IMR-90 (cell line): Measurements from ENCODE around the gene PAX5.

Experiments
- BHLHE40 ChIP-seq: fragments of 150-350 bp; IDR thresholded peaks from 2 replicates; pipeline ENCODE4 v1.6.1; 2016; ENCODE audit warnings: mild to moderate bottlenecking, low read depth, low read length
- CHD1 ChIP-seq: IDR thresholded peaks from 2 replicates; pipeline ENCODE4 v1.6.1; 2012; ENCODE audit warnings: low read depth, low read length, improper control_type of control experiment
- MAZ ChIP-seq: IDR thresholded peaks from 2 replicates; pipeline ENCODE4 v1.6.1; 2012; ENCODE audit warnings: low read depth, mild to moderate bottlenecking, low read length, improper control_type of control experiment, moderate library complexity, borderline replicate concordance
- POLR2A ChIP-seq: IDR thresholded peaks from 2 replicates; pipeline ENCODE4 v1.6.1; 2012; ENCODE audit warnings: mild to moderate bottlenecking, low read depth, low read length
- RAD21 ChIP-seq: IDR thresholded peaks from 2 replicates; pipeline ENCODE4 v1.6.1; 2012; ENCODE audit warnings: low read length, improper control_type of control experiment
- RFX5 ChIP-seq: IDR thresholded peaks from 2 replicates; pipeline ENCODE4 v1.8.0; 2012; ENCODE audit warnings: low read depth, mild to moderate bottlenecking, low read length, moderate library complexity
- SMC3 ChIP-seq: fragments of 150-350 bp; IDR thresholded peaks from 2 replicates; pipeline ENCODE4 v1.6.1; 2016; ENCODE audit warnings: low read depth, mild to moderate bottlenecking, antibody characterized with exemption, low read length, moderate library complexity
- TF ChIP-seq, protein P1 (sequence below): conservative IDR thresholded peaks from 2 replicates; pipeline ENCODE4 v1.5.1; 2012; ENCODE audit warnings: mild to moderate bottlenecking, low read depth, low read length, improper control_type of control experiment
- TF ChIP-seq, protein P2 (sequence below): fragments of 150-350 bp; IDR thresholded peaks from 2 replicates; pipeline ENCODE4 v1.6.1; 2017; ENCODE audit warnings: mild to moderate bottlenecking, antibody characterized with exemption, low read length, low read depth

DNA sequence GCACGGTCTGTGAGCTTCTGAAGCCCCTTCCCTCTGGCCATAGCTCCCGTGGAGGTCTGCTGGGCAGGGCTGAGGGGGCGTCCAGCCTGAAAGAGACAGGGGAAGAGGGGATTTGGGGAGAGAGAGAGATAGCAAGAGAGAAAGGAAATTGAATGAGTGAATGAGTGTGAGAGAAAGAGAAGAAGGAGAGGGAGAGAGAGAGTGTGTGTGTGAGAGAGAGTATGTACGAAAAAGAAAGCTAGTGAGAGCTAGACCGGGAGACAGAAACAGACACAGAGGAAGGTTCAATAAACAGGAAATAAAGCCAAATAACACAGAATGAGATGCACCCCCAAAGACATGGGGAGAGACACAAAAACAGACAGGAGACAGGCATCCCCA lies 37.4 kb downstream of the PAX5 start:
- TF ChIP-seq, protein P1, sequence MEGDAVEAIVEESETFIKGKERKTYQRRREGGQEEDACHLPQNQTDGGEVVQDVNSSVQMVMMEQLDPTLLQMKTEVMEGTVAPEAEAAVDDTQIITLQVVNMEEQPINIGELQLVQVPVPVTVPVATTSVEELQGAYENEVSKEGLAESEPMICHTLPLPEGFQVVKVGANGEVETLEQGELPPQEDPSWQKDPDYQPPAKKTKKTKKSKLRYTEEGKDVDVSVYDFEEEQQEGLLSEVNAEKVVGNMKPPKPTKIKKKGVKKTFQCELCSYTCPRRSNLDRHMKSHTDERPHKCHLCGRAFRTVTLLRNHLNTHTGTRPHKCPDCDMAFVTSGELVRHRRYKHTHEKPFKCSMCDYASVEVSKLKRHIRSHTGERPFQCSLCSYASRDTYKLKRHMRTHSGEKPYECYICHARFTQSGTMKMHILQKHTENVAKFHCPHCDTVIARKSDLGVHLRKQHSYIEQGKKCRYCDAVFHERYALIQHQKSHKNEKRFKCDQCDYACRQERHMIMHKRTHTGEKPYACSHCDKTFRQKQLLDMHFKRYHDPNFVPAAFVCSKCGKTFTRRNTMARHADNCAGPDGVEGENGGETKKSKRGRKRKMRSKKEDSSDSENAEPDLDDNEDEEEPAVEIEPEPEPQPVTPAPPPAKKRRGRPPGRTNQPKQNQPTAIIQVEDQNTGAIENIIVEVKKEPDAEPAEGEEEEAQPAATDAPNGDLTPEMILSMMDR: no peak
- TF ChIP-seq BHLHE40 (no peak), POLR2A (no peak), RAD21 (no peak), RFX5 (no peak), CHD1 (no peak), SMC3 (no peak), MAZ (no peak)
- TF ChIP-seq, protein P2, sequence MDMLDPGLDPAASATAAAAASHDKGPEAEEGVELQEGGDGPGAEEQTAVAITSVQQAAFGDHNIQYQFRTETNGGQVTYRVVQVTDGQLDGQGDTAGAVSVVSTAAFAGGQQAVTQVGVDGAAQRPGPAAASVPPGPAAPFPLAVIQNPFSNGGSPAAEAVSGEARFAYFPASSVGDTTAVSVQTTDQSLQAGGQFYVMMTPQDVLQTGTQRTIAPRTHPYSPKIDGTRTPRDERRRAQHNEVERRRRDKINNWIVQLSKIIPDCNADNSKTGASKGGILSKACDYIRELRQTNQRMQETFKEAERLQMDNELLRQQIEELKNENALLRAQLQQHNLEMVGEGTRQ: no peak
